ENCODE measurements around the gene CAMSAP1. TPM values are rescaled to one million over a fixed set of nuclear protein-coding genes. Genes with fewer than 3 reads are reported as not detected.

The CAMSAP1 gene
- total RNA-seq, 1 experiment from 2014 or later = 24.8 TPM

DNA sequence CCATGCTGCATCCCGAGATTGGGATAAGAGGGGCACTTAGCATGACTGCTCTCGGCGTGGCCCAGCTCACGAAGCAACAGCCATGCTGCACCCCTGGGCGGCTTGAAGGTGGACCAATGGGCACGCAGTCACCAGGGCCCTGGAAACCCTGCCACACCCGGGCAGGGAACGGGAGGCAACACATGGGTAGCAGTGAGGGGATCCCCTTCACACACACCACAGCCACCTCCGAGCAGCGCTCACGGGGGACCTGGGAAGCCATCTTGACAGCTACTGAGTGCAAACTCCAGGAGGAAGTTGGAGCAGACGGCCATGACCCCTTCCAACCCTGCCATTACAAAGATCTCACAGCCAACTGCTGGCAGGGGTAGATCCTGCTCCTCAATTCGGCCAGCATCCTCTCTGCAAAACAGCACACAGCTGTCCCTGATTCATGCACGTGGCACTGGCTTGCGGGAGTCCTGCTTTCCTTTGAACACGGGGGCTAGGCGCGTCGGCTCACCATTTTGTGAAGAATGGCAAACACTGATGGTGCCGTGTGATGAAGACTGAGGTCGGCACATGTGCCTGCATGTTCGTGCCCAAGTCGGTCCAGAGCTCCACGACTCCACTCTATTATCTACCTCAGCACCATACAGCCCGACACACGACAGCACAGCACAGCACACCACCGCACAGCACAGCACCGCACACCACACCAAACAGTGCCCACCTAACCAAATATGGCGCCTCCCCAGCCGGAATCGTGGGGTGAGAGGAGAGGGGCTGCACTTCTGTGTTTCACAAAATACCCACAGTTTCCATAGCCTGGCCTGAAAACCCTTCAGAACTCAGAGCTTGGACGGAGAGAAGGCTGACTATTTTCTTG, 48.8 kb upstream of the CAMSAP1 start (continued):
- TF ChIP-seq, protein P1, sequence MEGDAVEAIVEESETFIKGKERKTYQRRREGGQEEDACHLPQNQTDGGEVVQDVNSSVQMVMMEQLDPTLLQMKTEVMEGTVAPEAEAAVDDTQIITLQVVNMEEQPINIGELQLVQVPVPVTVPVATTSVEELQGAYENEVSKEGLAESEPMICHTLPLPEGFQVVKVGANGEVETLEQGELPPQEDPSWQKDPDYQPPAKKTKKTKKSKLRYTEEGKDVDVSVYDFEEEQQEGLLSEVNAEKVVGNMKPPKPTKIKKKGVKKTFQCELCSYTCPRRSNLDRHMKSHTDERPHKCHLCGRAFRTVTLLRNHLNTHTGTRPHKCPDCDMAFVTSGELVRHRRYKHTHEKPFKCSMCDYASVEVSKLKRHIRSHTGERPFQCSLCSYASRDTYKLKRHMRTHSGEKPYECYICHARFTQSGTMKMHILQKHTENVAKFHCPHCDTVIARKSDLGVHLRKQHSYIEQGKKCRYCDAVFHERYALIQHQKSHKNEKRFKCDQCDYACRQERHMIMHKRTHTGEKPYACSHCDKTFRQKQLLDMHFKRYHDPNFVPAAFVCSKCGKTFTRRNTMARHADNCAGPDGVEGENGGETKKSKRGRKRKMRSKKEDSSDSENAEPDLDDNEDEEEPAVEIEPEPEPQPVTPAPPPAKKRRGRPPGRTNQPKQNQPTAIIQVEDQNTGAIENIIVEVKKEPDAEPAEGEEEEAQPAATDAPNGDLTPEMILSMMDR (IDR thresholded peaks at IDR 0.05) = no peak

DNA sequence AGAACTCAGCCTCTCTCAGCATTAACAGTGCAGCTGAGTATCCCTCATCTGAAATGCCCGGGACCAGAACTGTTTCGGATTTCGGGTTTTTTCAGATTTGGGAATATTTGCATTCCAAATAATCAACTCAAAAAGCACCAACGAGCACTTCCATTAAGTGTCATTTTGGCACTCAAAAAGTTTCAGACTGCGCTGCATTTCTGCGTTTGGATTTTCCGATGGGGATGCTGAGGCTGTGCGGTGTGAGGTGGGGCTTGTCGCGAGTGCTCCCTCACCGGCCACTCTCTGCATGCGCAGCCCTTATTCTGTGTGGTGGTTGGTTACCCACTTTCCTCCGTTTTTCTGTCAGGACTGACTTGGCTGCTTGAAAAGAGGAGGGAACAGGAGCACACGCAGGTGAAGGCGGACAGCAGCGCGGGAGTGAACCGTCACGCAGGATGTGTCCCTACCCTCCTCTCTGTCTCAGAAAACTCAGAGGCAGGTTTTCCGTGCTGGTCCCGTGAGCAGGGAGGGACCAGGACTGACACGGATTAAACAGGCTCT, 45.4 kb upstream of the CAMSAP1 start:
- ATAC-seq (no peak), DNase-seq (ENCODE audit: low read depth, low spot score) (no peak)
- TF ChIP-seq, protein P2, sequence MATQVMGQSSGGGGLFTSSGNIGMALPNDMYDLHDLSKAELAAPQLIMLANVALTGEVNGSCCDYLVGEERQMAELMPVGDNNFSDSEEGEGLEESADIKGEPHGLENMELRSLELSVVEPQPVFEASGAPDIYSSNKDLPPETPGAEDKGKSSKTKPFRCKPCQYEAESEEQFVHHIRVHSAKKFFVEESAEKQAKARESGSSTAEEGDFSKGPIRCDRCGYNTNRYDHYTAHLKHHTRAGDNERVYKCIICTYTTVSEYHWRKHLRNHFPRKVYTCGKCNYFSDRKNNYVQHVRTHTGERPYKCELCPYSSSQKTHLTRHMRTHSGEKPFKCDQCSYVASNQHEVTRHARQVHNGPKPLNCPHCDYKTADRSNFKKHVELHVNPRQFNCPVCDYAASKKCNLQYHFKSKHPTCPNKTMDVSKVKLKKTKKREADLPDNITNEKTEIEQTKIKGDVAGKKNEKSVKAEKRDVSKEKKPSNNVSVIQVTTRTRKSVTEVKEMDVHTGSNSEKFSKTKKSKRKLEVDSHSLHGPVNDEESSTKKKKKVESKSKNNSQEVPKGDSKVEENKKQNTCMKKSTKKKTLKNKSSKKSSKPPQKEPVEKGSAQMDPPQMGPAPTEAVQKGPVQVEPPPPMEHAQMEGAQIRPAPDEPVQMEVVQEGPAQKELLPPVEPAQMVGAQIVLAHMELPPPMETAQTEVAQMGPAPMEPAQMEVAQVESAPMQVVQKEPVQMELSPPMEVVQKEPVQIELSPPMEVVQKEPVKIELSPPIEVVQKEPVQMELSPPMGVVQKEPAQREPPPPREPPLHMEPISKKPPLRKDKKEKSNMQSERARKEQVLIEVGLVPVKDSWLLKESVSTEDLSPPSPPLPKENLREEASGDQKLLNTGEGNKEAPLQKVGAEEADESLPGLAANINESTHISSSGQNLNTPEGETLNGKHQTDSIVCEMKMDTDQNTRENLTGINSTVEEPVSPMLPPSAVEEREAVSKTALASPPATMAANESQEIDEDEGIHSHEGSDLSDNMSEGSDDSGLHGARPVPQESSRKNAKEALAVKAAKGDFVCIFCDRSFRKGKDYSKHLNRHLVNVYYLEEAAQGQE (IDR thresholded peaks at IDR 0.05; ENCODE audit: insufficient read depth in 1 of 2, low read depth in 2 of 2, low read length in 1 of 2) = no peak
- TF ChIP-seq POLR2AphosphoS5 (IDR thresholded peaks at IDR 0.05; ENCODE audit: low read depth, low read length) (no peak), SIN3A (IDR thresholded peaks at IDR 0.05; ENCODE audit: borderline replicate concordance, insufficient read depth, low read depth, low read length) (no peak), TCF7L2 (IDR thresholded peaks at IDR 0.05; ENCODE audit: low read depth, low read length) (no peak)
- TF ChIP-seq, protein P1 (IDR thresholded peaks at IDR 0.05) = no peak
- Histone ChIP-seq H3K4me1 (ENCODE audit: control insufficient read depth, insufficient read depth, low read length) (no peaks in the 10 kb centered on the region), H3K9me3 (ENCODE audit: control insufficient read depth, insufficient read depth, low read depth, low read length) (no peaks in the 10 kb centered on the region), H3K36me3 (ENCODE audit: control insufficient read depth, insufficient read depth, low read length) (no peaks in the 10 kb centered on the region), H3K27ac (ENCODE audit: low read length) (no peak overlapping the region), H3K4me3 (ENCODE audit: low read depth in 2 of 2, low read length in 2 of 2) (no peak overlapping the region), H3K27me3 (ENCODE audit: control insufficient read depth, insufficient read depth, low read length) (no peaks in the 10 kb centered on the region)
- ChIA-PET CTCF (no interaction called here), POLR2A (no interaction called here)
- intact Hi-C loops (cut with micrococcal nuclease; ENCODE audit: unreplicated experiment) (no loop called here), in situ Hi-C loops (cut with HindIII; ENCODE audit: low pct_unique_long_range_greater_than_20kb, low sequenced_read_pairs) (no loop called here)
- no TSS peak for BruUV-seq (replicated peaks)
